Ascending aorta (tissue), 2 donors: Measurements from ENCODE around the gene USP10. TPM values are rescaled to one million over a fixed set of nuclear protein-coding genes. Genes with fewer than 3 reads are reported as not detected.

ENCODE experiments used
- DNase-seq, 2 donors: peaks; one replicate each; pipeline ENCODE4 v3.0.0-alpha.2; 2019; ENCODE audit warnings: low spot score in 2 of 2
- H3K27ac ChIP-seq, 2 donors: fragments of 200-600 bp; sonication (generic); one replicate each; pipeline ENCODE4 v1.5.1; 2016 to 2017; ENCODE audit warnings: mild to moderate bottlenecking in 1 of 2
- H3K27me3 ChIP-seq: fragments of 200-600 bp; sonication (generic); one replicate; pipeline ENCODE4 v1.5.1; 2017
- H3K36me3 ChIP-seq, 2 donors: fragments of 200-600 bp; sonication (generic); one replicate each; pipeline ENCODE4 v1.5.1; 2016
- H3K4me1 ChIP-seq, 2 donors: fragments of 200-600 bp; sonication (generic); one replicate each; pipeline ENCODE4 v1.5.1; 2016 to 2017; ENCODE audit warnings: mild to moderate bottlenecking in 1 of 2
- H3K4me3 ChIP-seq, 2 donors: fragments of 200-600 bp; sonication (generic); one replicate each; pipeline ENCODE4 v1.5.1; 2016 to 2017; ENCODE audit warnings: mild to moderate bottlenecking in 1 of 2
- H3K9me3 ChIP-seq, 2 donors: fragments of 200-600 bp; sonication (generic); one replicate each; pipeline ENCODE4 v1.5.1; 2016
- intact Hi-C: fragments of 100-400 bp; cut with DNase I; formaldehyde crosslinking; loops from one replicate; pipeline ENCODE4 v1.15.1; 2023
- total RNA-seq: library from RNA; depleted of rRNA; stranded (reverse); fragments of >200 nt; gene quantifications from one replicate; pipeline ENCODE4 v1.1.0, GENCODE V29; 2016
- TF ChIP-seq, protein P1 (sequence below), 3 experiments: fragments of 200-600 bp in 2 of 3; fragments of 450-650 bp in 1 of 3; sonication (generic) in 2 of 3; IDR thresholded peaks; one replicate each; pipeline ENCODE4 v1.5.1; 2016 to 2019; ENCODE audit warnings: antibody characterized with exemption in 3 of 3, mild to moderate bottlenecking in 1 of 3, moderate library complexity in 1 of 3

The USP10 gene
- total RNA-seq, 1 donor from 2014 or later = 27.8 TPM

DNA sequence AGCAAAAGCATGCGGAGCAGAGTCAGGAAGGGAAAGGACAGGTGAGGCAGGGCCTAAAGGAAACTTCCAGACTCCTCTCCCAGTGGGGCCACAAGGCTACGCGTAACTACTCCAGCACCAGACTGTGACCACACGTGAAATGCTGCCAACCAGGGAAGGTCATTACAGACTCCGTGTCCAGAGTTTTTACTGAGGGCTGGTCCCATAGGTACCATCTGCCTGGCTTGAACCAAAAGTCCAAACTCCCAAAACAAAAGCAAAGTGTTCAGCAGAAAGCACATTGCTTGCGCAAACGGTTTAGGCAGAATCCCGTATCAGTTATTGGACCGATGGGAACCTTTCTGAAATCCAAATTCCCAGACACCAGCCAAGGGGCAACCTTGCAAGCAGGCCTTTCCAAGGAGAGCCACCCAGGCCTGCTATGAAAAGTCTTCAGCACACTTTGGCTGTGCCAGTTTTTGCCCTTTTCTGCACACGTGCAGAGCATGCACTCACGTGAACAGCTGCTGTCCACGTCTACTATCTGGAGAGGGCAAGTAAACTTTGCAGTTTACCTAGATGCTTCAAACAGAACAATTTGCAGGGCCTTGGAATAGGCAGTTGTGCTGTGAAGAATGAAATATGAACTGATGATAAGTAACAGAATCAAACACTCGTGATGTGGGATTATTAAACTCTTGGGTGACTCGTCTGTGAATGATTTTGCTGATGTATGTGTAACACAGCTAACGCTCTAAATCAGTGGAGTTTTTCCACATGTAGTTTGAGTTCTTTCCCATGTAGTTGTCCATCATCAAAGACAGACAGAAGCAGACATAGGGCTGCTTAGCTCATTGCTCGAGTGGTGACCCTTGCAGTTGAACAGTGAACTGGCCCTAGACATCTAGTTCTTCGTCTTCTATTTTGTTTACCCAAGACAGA is 61.9 kb downstream of the USP10 start:
- no peak for DNase-seq
- no peak overlapping the region for H3K27ac ChIP-seq
- TF ChIP-seq, protein P1, sequence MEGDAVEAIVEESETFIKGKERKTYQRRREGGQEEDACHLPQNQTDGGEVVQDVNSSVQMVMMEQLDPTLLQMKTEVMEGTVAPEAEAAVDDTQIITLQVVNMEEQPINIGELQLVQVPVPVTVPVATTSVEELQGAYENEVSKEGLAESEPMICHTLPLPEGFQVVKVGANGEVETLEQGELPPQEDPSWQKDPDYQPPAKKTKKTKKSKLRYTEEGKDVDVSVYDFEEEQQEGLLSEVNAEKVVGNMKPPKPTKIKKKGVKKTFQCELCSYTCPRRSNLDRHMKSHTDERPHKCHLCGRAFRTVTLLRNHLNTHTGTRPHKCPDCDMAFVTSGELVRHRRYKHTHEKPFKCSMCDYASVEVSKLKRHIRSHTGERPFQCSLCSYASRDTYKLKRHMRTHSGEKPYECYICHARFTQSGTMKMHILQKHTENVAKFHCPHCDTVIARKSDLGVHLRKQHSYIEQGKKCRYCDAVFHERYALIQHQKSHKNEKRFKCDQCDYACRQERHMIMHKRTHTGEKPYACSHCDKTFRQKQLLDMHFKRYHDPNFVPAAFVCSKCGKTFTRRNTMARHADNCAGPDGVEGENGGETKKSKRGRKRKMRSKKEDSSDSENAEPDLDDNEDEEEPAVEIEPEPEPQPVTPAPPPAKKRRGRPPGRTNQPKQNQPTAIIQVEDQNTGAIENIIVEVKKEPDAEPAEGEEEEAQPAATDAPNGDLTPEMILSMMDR (IDR thresholded peaks at IDR 0.05) = no peak
- H3K36me3 ChIP-seq = peaks cover 36 to 62% of the 10 kb centered on the region in 2 donors
- intact Hi-C loops = no loop called here
- no peaks in the 10 kb centered on the region for H3K27me3 ChIP-seq
- no peaks in the 10 kb centered on the region for H3K9me3 ChIP-seq
- H3K4me3 ChIP-seq = no peak overlapping the region
- no peaks in the 10 kb centered on the region for H3K4me1 ChIP-seq

DNA sequence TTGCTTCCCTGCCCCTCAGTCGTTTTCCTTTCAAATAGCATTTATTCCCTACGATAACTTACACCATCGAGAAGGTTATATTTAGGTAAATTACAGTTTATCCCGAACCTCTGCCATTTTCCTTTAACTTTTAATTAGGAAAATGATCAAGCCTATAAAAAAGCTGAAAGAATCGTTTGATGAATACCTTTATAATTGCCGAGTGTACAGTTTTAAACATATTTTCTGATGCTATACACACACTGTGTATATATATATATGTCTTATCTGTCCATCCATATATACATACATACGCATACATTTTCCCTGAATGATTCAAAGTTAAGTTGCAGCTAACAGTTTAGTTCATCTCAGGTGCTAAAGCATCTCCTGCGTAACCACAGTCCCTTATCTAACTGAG is 63.4 kb downstream of the USP10 start:
- Histone ChIP-seq H3K36me3 (peaks cover 43 to 68% of the 10 kb centered on the region in 2 donors), H3K4me1 (no peaks in the 10 kb centered on the region)
- intact Hi-C loops = no loop called here

DNA sequence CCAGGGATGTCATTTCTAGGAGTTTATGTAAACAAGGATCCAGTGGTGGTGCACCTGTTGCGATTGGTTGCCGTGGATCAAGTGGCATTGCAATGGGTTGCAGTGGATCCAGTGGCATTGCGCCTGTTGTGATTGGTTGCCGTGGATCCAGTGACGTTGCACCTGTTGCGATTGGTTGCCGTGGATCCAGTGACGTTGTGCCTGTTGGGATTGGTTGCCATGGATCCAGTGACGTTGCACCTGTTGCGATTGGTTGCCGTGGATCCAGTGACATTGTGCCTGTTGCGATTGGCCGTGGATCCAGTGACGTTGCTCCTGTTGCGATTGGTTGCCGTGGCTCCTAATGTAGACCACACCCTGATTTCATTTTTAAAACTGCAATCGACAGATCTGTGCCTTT is 63.8 kb downstream of the USP10 start:
- Histone ChIP-seq H3K27me3 (no peaks in the 10 kb centered on the region), H3K9me3 (no peaks in the 10 kb centered on the region), H3K36me3 (peaks cover 48 to 73% of the 10 kb centered on the region in 2 donors), H3K4me3 (no peak overlapping the region), H3K4me1 (no peaks in the 10 kb centered on the region), H3K27ac (no peak overlapping the region)
- DNase-seq = no peak
- intact Hi-C loops = no loop called here
- TF ChIP-seq, protein P1 (IDR thresholded peaks at IDR 0.05) = no peak

More for the DNA sequence above, 63.4 kb downstream of the USP10 start:
- Histone ChIP-seq H3K9me3 (no peaks in the 10 kb centered on the region), H3K4me3 (no peak overlapping the region), H3K27me3 (no peaks in the 10 kb centered on the region), H3K27ac (no peak overlapping the region)
- TF ChIP-seq, protein P1 (IDR thresholded peaks at IDR 0.05) = no peak
- no peak for DNase-seq

DNA sequence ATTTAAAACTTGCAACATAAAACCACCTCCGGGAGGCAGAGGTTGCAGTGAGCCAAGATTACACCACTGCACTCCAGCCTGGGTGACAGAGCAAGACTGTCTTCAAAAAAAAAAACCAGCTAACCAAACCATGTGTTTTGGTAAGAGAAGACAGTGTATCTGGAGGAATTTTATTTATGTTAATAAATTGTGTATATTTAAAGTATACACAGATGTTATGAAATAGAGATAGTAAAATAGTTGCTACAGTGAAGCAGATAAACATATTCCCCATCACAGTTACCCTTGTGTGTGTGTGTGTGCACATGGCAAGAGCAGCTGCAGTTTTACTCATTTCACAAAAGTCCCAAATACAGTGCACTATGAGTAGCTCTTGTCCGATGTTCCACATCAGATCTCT is 65.2 kb downstream of the USP10 start:
- Histone ChIP-seq H3K27ac (no peak overlapping the region), H3K36me3 (peaks cover 60 to 80% of the 10 kb centered on the region in 2 donors), H3K4me3 (no peak overlapping the region), H3K27me3 (no peaks in the 10 kb centered on the region), H3K9me3 (no peaks in the 10 kb centered on the region), H3K4me1 (no peaks in the 10 kb centered on the region)
- TF ChIP-seq, protein P1 (IDR thresholded peaks at IDR 0.05) = no peak
- no peak for DNase-seq
- intact Hi-C loops = no loop called here

DNA sequence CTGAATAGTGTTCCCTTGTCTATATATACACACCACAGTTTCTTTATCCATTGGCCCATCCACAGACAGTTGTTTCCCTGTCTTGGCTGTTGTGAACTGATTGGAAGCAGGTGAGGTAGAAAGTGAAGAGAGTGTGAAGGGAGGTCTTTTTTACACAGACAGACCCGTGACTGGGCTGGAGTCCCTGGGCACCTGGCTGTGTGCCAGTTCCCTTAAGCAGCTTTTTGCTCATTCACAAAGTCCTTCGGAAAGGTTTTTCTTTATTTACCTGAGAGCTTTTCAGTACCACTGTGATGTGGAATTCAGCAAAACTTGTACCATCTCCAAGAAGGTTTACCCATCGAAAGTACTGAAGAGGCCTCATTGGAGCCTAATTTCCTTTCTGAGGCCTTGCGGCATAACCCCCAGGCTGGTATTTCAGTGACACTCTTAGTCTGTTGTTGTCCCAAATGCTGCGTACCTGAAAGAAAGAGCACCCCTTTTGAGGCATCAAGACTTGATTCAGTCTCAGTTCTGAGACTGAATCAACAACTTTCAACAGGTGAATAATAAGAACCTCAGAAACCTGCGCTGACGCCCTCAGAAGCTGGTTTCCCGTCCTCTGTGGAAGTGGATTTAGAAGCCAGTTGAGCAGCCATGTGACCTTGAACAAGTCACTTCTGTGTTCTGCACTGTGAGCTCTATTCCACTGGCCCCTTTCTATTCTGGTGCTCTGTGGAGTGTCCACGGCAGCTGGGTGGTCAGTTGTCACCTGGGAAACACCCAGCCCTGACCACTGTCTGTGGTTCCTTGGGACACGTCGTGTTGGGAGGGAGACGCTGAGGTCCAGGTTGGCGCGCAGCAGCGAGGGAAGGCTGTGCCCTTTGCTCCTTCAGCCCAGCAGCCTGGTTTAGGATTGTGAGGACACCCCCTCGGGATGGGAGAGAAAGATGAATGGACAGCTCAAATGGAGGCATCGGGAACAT is 66.1 kb downstream of the USP10 start:
- no peak for DNase-seq
- Histone ChIP-seq H3K27ac (no peak overlapping the region), H3K4me3 (no peak overlapping the region), H3K4me1 (no peaks in the 10 kb centered on the region), H3K27me3 (no peaks in the 10 kb centered on the region), H3K36me3 (peaks cover 58 to 73% of the 10 kb centered on the region in 2 donors), H3K9me3 (no peaks in the 10 kb centered on the region)
- intact Hi-C loops = no loop called here
- TF ChIP-seq, protein P1 (IDR thresholded peaks at IDR 0.05) = no peak
